H1 (cell line): ENCODE results near the gene SBNO1. TPM values are rescaled to one million over a fixed set of nuclear protein-coding genes. Genes with fewer than 3 reads are reported as not detected.
A peak's percentile ranks its signal among the peaks of the same experiment; 100 is the strongest.

Source experiments
- CTCF ChIA-PET: fragments of 300-600 bp; sonication (Branson Sonifier 250); formaldehyde crosslinking; loops from one replicate; lab custom pipeline; 2021; ENCODE audit not compliant: partially characterized antibody; lab: Charles Lee
- POLR2A ChIA-PET: fragments of 300-600 bp; sonication (Branson Sonifier 250); formaldehyde crosslinking; loops from one replicate; lab custom pipeline; 2021; ENCODE audit warnings: inconsistent platforms; ENCODE audit not compliant: partially characterized antibody; lab: Charles Lee
- DNase-seq, 2 experiments: peaks; one replicate each; pipeline versions ENCODE4 v3.0.0 to v3.0.0-alpha.2; 2010 to 2022; ENCODE audit warnings: low spot score in 2 of 2, low read depth in 1 of 2, mixed read lengths in 1 of 2
- FAIRE-seq: peaks from 2 replicates; lab custom pipeline; 2011; peaks lifted over from hg19 to GRCh38; lab: Jason Lieb, UNC
- H2AFZ ChIP-seq: 2 replicates; pipeline ENCODE4 v1.8.1; 2012; ENCODE audit warnings: low read length, inconsistent platforms
- H2AK5ac ChIP-seq: 2 replicates; pipeline ENCODE4 v1.6.1; 2013; ENCODE audit warnings: low read depth, low read length
- H2BK120ac ChIP-seq: replicated peaks from 2 replicates; pipeline ENCODE3; 2013; ENCODE audit warnings: low read depth, low read length, inconsistent platforms
- H2BK12ac ChIP-seq: 2 replicates; pipeline ENCODE4 v1.6.1; 2013; ENCODE audit warnings: low read depth, low read length
- H2BK15ac ChIP-seq: 2 replicates; pipeline ENCODE4 v1.6.1; 2013; ENCODE audit warnings: low read length
- H2BK20ac ChIP-seq: 2 replicates; pipeline ENCODE4 v1.6.1; 2013; ENCODE audit warnings: low read length
- H2BK5ac ChIP-seq: 2 replicates; pipeline ENCODE4 v1.6.1; 2013; ENCODE audit warnings: low read depth, low read length
- H3K14ac ChIP-seq: 2 replicates; pipeline ENCODE4 v1.6.1; 2013; ENCODE audit warnings: inconsistent platforms; ENCODE audit not compliant: insufficient read length
- H3K18ac ChIP-seq: 2 replicates; pipeline ENCODE4 v1.6.1; 2013; ENCODE audit warnings: low read length; ENCODE audit errors: extremely low read depth
- H3K23ac ChIP-seq: 2 replicates; pipeline ENCODE4 v1.6.1; 2013; ENCODE audit warnings: inconsistent platforms; ENCODE audit not compliant: insufficient read length
- H3K23me2 ChIP-seq: 2 replicates; pipeline ENCODE4 v1.6.1; 2013; ENCODE audit warnings: low read depth, low read length
- H3K27ac ChIP-seq: 2 replicates; pipeline ENCODE4 v1.6.1; 2011; ENCODE audit warnings: low read depth, low read length, inconsistent platforms
- H3K27me3 ChIP-seq, 4 experiments: replicated peaks in 1 of 4; 1 replicate in 1 of 4; 2 replicates in 3 of 4; pipeline versions ENCODE4 v1.6.1 to v1.8.1; 2011 to 2013; ENCODE audit warnings: low read length in 3 of 4, mild to moderate bottlenecking in 3 of 4, inconsistent platforms in 2 of 4, mixed read lengths in 2 of 4, moderate library complexity in 1 of 4; ENCODE audit not compliant: control insufficient read depth in 3 of 4, insufficient read depth in 3 of 4; ENCODE audit errors: extremely low read depth in 1 of 4
- H3K36me3 ChIP-seq, 4 experiments: 2 replicates each; pipeline versions ENCODE4 v1.6.1 to v1.8.1; 2011 to 2013; ENCODE audit warnings: mild to moderate bottlenecking in 4 of 4, low read length in 3 of 4, moderate library complexity in 2 of 4, control low read depth in 1 of 4, inconsistent platforms in 1 of 4; ENCODE audit not compliant: insufficient read depth in 4 of 4, control insufficient read depth in 2 of 4
- H3K4ac ChIP-seq: replicated peaks from 2 replicates; pipeline ENCODE3; 2013; ENCODE audit warnings: low read length, low read depth, mixed read lengths, inconsistent platforms; ENCODE audit not compliant: insufficient read length
- H3K4me1 ChIP-seq, 4 experiments: replicated peaks in 1 of 4; 1 replicate in 1 of 4; 2 replicates in 3 of 4; pipeline versions ENCODE4 v1.6.1 to v1.8.1; 2011 to 2013; ENCODE audit warnings: low read length in 3 of 4, inconsistent platforms in 2 of 4, mixed read lengths in 1 of 4; ENCODE audit not compliant: insufficient read depth in 4 of 4, control insufficient read depth in 3 of 4
- H3K4me2 ChIP-seq, 2 experiments: 2 replicates each; pipeline versions ENCODE4 v1.6.1 to v1.8.1; 2011 to 2013; ENCODE audit warnings: low read depth in 2 of 2, low read length in 2 of 2, control low read depth in 1 of 2, inconsistent platforms in 1 of 2, mild to moderate bottlenecking in 1 of 2; ENCODE audit not compliant: insufficient read depth in 1 of 2
- H3K4me3 ChIP-seq, 4 experiments: fragments of 200-600, 300-600 bp in 1 of 4; sonication (generic), shearing (Covaris generic), sonication (Bioruptor Twin) in 1 of 4; 2 replicates each; pipeline versions ENCODE4 v1.5.1 to v1.8.1; 2011 to 2016; ENCODE audit warnings: low read length in 4 of 4, low read depth in 3 of 4, control low read depth in 2 of 4, inconsistent platforms in 2 of 4, mild to moderate bottlenecking in 2 of 4, mixed read lengths in 1 of 4, moderate library complexity in 1 of 4; ENCODE audit not compliant: insufficient read depth in 2 of 4; ENCODE audit errors: extremely low read depth in 1 of 4
- H3K56ac ChIP-seq: replicated peaks from 2 replicates; pipeline ENCODE3; 2013; ENCODE audit warnings: low read depth, mild to moderate bottlenecking, mixed read lengths, low read length, inconsistent platforms; ENCODE audit not compliant: insufficient read length
- H3K79me1 ChIP-seq: 2 replicates; pipeline ENCODE4 v1.6.1; 2013; ENCODE audit warnings: low read depth, low read length, control low read depth
- H3K79me2 ChIP-seq, 2 experiments: 2 replicates each; pipeline versions ENCODE4 v1.6.1 to v1.8.1; 2012 to 2013; ENCODE audit warnings: low read length in 2 of 2, mild to moderate bottlenecking in 2 of 2, inconsistent platforms in 1 of 2; ENCODE audit not compliant: insufficient read depth in 2 of 2, control insufficient read depth in 1 of 2
- H3K9ac ChIP-seq, 4 experiments: replicated peaks in 1 of 4; 1 replicate in 1 of 4; 2 replicates in 3 of 4; pipeline versions ENCODE4 v1.6.1 to v1.8.1; 2011 to 2013; ENCODE audit warnings: low read depth in 3 of 4, low read length in 3 of 4, control low read depth in 2 of 4, mild to moderate bottlenecking in 2 of 4, moderate library complexity in 2 of 4, inconsistent platforms in 1 of 4; ENCODE audit errors: extremely low read depth in 1 of 4
- H3K9me3 ChIP-seq, 2 experiments: 2 replicates each; pipeline versions ENCODE4 v1.6.1 to v1.8.1; 2012 to 2013; ENCODE audit warnings: mild to moderate bottlenecking in 2 of 2, moderate library complexity in 2 of 2, control low read depth in 1 of 2, inconsistent platforms in 1 of 2, low read depth in 1 of 2, low read length in 1 of 2, mixed read lengths in 1 of 2; ENCODE audit not compliant: insufficient read depth in 2 of 2
- H4K20me1 ChIP-seq, 2 experiments: replicated peaks in 1 of 2; 2 replicates each; pipeline versions ENCODE3 to v1.8.1; 2011 to 2013; ENCODE audit warnings: inconsistent platforms in 2 of 2, low read length in 2 of 2, mild to moderate bottlenecking in 1 of 2; ENCODE audit not compliant: insufficient read depth in 2 of 2, control insufficient read depth in 1 of 2
- H4K5ac ChIP-seq: 2 replicates; pipeline ENCODE4 v1.6.1; 2013; ENCODE audit warnings: low read length, low read depth, mixed read lengths, inconsistent platforms; ENCODE audit not compliant: insufficient read length
- H4K8ac ChIP-seq: 2 replicates; pipeline ENCODE4 v1.8.0; 2013; ENCODE audit warnings: mild to moderate bottlenecking, moderate library complexity, low read length, inconsistent platforms; ENCODE audit not compliant: insufficient read depth; ENCODE audit errors: extremely low read depth
- H4K91ac ChIP-seq: replicated peaks from 2 replicates; pipeline ENCODE3; 2013; ENCODE audit warnings: low read length, mixed read lengths, inconsistent platforms; ENCODE audit not compliant: insufficient read length
- CHD1 ChIP-seq: IDR thresholded peaks from 2 replicates; pipeline ENCODE4 v1.6.1; 2012; ENCODE audit warnings: low read depth, low read length, improper control_type of control experiment
- HDAC2 ChIP-seq, 2 experiments: fragments of 300-600 bp in 1 of 2; sonication (generic) in 1 of 2; IDR thresholded peaks; 2 replicates each; pipeline ENCODE4 v1.6.1; 2011 to 2012; ENCODE audit warnings: low read depth in 2 of 2, low read length in 2 of 2, mild to moderate bottlenecking in 2 of 2, moderate library complexity in 2 of 2, borderline replicate concordance in 1 of 2, inconsistent platforms in 1 of 2
- MAFK ChIP-seq: IDR thresholded peaks from 2 replicates; pipeline ENCODE4 v1.6.1; 2012; ENCODE audit warnings: low read depth, mild to moderate bottlenecking, improper control_type of control experiment, low read length
- POLR2A ChIP-seq, 2 experiments: IDR thresholded peaks; 1 replicate in 1 of 2; 2 replicates in 1 of 2; pipeline ENCODE4 v1.6.1; 2011; ENCODE audit warnings: low read depth in 2 of 2, low read length in 2 of 2, mild to moderate bottlenecking in 2 of 2; ENCODE audit errors: control extremely low read depth in 1 of 2
- POLR2AphosphoS5 ChIP-seq: IDR thresholded peaks from 2 replicates; pipeline ENCODE4 v1.6.1; 2011; ENCODE audit warnings: low read depth, low read length
- RFX5 ChIP-seq: IDR thresholded peaks from 2 replicates; pipeline ENCODE4 v1.6.1; 2011; ENCODE audit warnings: low read depth, low read length, improper control_type of control experiment, borderline replicate concordance
- SAP30 ChIP-seq: fragments of 300-600 bp; sonication (generic); IDR thresholded peaks from 2 replicates; pipeline ENCODE4 v1.7.1; 2012; ENCODE audit warnings: low read length, moderate library complexity, mild to moderate bottlenecking, inconsistent platforms; ENCODE audit not compliant: insufficient read depth, insufficient replicate concordance
- SIX5 ChIP-seq: IDR thresholded peaks from 2 replicates; pipeline ENCODE4 v1.6.1; 2011; ENCODE audit warnings: mild to moderate bottlenecking, low read depth, low read length
- YY1 ChIP-seq: IDR thresholded peaks from 2 replicates; pipeline ENCODE4 v1.6.1; 2011; ENCODE audit warnings: low read depth, mild to moderate bottlenecking, low read length
- WGBS, 2 experiments: shearing (Covaris generic) in 1 of 2; methylation state at CpG; one replicate each; pipeline versions ENCODE4 v1.1.6 to v1.1.7; 2013 to 2015; ENCODE audit warnings: low lambda C conversion rate in 2 of 2, mixed read lengths in 2 of 2, inconsistent platforms in 1 of 2, low coverage in 1 of 2, missing lambda C conversion rate in 1 of 2; ENCODE audit not compliant: insufficient replicate concordance in 2 of 2, insufficient coverage in 1 of 2, insufficient read length in 1 of 2; ENCODE audit errors: extremely low coverage in 1 of 2, missing lambda C conversion rate in 1 of 2; 5-methylcytosine and 5-hydroxymethylcytosine counted together
- polyA plus RNA-seq, 7 experiments: library from polyadenylated mRNA; depleted of rRNA in 3 of 7; stranded (reverse) in 5 of 7; unstranded in 2 of 7; fragments of >200 nt in 5 of 7; fragments of 200-250 nt in 2 of 7; gene quantifications; 1 replicate in 5 of 7; 2 replicates in 1 of 7; 4 replicates in 1 of 7; pipeline versions ENCODE4 v1.2.1 to v1.2.3, GENCODE V29; 2011 to 2013; ENCODE audit warnings: missing spikeins in 2 of 7, mixed read lengths in 2 of 7
- total RNA-seq: library from RNA; stranded (reverse); fragmentation: NEBNext Ultra II Directional; extraction: Animal tissue kit (Norgen Biotek cat#: 25700); gene quantifications from 2 replicates; pipeline ENCODE4 v1.2.1, GENCODE V29; 2021

Gene SBNO1
- total and polyA plus RNA-seq, 2 of the 8 experiments (the other 6 are each of a cell fraction or from before 2014, with no cell fraction given): 6.7 to 57.7 TPM

DNA sequence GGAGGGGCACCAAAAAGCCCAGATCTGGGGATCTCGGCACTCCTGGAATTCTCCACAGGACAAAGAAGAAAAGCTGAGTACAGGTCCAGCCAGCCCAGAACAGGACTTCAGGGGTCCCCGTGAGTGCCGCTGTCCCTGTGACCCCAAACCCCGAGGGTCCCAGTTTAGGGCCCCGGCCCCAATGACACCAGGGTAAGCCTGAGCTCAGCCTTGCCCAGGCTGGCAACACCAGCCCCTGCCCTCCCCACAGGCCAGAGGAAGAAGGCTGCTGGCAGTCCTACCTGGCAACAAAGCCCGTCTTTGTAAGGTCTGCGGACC is 94.8 kb downstream of the SBNO1 start:
- Histone ChIP-seq H2AK5ac (0 out of 2 replicates have a peak overlapping the region, but pooled peaks have one; percentile 71), H3K27me3 (no peaks in the 10 kb centered on the region), H2BK20ac (no peak overlapping the region), H3K56ac (peak overlapping the region; percentile 83), H3K79me1 (peaks cover 6% of the 10 kb centered on the region), H3K23ac (no peak overlapping the region), H3K18ac (peak overlapping the region; percentile 93), H2BK12ac (0 out of 2 replicates have a peak overlapping the region, but pooled peaks have one; percentile 12), H3K27ac (peak overlapping the region; percentile 85), H2BK120ac (no peak overlapping the region), H3K23me2 (peaks cover 9% of the 10 kb centered on the region), H4K5ac (peak overlapping the region; percentile 77), H3K36me3 (peaks cover 0 to 17% (median 10%) of the 10 kb centered on the region in 4 experiments; a peak in 6 of 8 replicates), H4K20me1 (peaks cover 8% of the 10 kb centered on the region in 2 experiments), H3K9ac (peak overlapping the region; percentile 59 to 92 (median 89)), H3K4me2 (peak overlapping the region; percentile 93 to 96), H4K8ac (peak overlapping the region; percentile 82; the same call in 1 of the 2 replicates), H3K14ac (no peak overlapping the region), H2BK15ac (peak overlapping the region; percentile 61; the same call in 1 of the 2 replicates), H4K91ac (peak overlapping the region; percentile 86), H3K4me3 (peak overlapping the region; percentile 75 to 94 (median 88)), H2BK5ac (peak overlapping the region; percentile 88), H3K9me3 (no peaks in the 10 kb centered on the region), H3K4me1 (peaks cover 2 to 17% (median 13%) of the 10 kb centered on the region in 4 experiments), H2AFZ (no peak overlapping the region), H3K4ac (peak overlapping the region; percentile 55), H3K79me2 (peaks cover 0 to 55% of the 10 kb centered on the region in 2 experiments; a peak in 2 of 4 replicates)
- POLR2A ChIA-PET: interaction anchor here (0.6 to 5.2 kb wide), 26 partner anchors 8 to 332 kb away, joined by 3 to 42 read pairs (median 4); partner anchors contain the start of genes DDX55, KMT5A, MPHOSPH9 and MTRFR
- peak in 1 of 2 experiments; percentile 60 for DNase-seq
- CTCF ChIA-PET: interaction anchor here (0.6 to 1.3 kb wide), 7 partner anchors 10 to 403 kb away, joined by 3 to 4 read pairs (median 3); partner anchors contain the start of gene MTRFR
- whole genome bisulfite sequencing, 2 experiments: 1% methylated on average over 6 of the region's 7 CpGs; no CpG with 5 or more reads in 1 of the 2 experiments
- TF ChIP-seq RFX5 (peak; percentile 39; the same call in 1 of the 2 replicates), MAFK (no peak), HDAC2 (IDR thresholded peaks at IDR 0.05; ENCODE audit: borderline replicate concordance in 1 of 2, low read depth in 2 of 2, low read length in 2 of 2) (0 out of 4 replicates have a peak, but pooled peaks of 1 of the 2 experiments have one; percentile 3), YY1 (no peak), POLR2AphosphoS5 (0 out of 2 replicates have a peak, but pooled peaks have one; percentile 13), SIX5 (no peak), CHD1 (no peak; the same call in 1 of the 2 replicates), SAP30 (peak; percentile 21), POLR2A (IDR thresholded peaks at IDR 0.05; ENCODE audit: control extremely low read depth in 1 of 2, low read depth in 2 of 2, low read length in 2 of 2) (peak in 1 of 2 experiments; percentile 67; a peak in 2 of 3 replicates)
- no peak for FAIRE-seq
